T-helper 2 cell treated with Interferon-gamma antibody and Interleukin-4, amounts not matched to agents 5 μg/mL and 100 μg/mL, for 36 hours (primary cell): ENCODE data around the gene BLVRB.
"Not testable (repeated sequence)": the region's sequence is repeated elsewhere in the genome, so short reads cannot be mapped to it uniquely, and the experiment has no call there.

Experiments used
- DNase-seq: peaks from one replicate; pipeline ENCODE4 v3.0.0; 2021; ENCODE audit warnings: low spot score
- H3K27ac Mint-ChIP-seq: one replicate; pipeline ENCODE4 v1.8.0; 2021; ENCODE audit warnings: mild to moderate bottlenecking, mixed read lengths
- H3K27me3 Mint-ChIP-seq: one replicate; pipeline ENCODE4 v1.8.0; 2021; ENCODE audit warnings: low read depth, mixed read lengths
- H3K36me3 Mint-ChIP-seq: one replicate; pipeline ENCODE4 v1.8.0; 2021; ENCODE audit warnings: low read depth, mixed read lengths
- H3K4me1 Mint-ChIP-seq: one replicate; pipeline ENCODE4 v1.8.0; 2021; ENCODE audit warnings: low read depth, mixed read lengths
- H3K4me3 Mint-ChIP-seq: one replicate; pipeline ENCODE4 v1.8.0; 2022; ENCODE audit warnings: mild to moderate bottlenecking, moderate library complexity, mixed read lengths
- H3K9me3 Mint-ChIP-seq: one replicate; pipeline ENCODE4 v1.8.0; 2021; ENCODE audit warnings: mixed read lengths

Gene BLVRB

GRCh38 chr19:40432760-40433159, 32.8 kb downstream of the BLVRB start:
- DNase-seq, H3K27me3 Mint-ChIP-seq, H3K9me3 Mint-ChIP-seq, H3K4me1 Mint-ChIP-seq, H3K27ac Mint-ChIP-seq, H3K36me3 Mint-ChIP-seq: not testable (repeated sequence)
- H3K4me3 Mint-ChIP-seq, result peak overlapping the region; percentile 93

- H3K36me3 Mint-ChIP-seq, result no peaks in the 10 kb centered on the region
- no peak for DNase-seq
- no peak overlapping the region for H3K4me3 Mint-ChIP-seq
- H3K4me1 Mint-ChIP-seq, result peaks cover 6% of the 10 kb centered on the region
- H3K9me3 Mint-ChIP-seq, result no peaks in the 10 kb centered on the region
- no peaks in the 10 kb centered on the region for H3K27me3 Mint-ChIP-seq
- H3K27ac Mint-ChIP-seq, result peak overlapping the region; percentile 62
Observed at GRCh38 chr19:40431698-40432097, 33.8 kb downstream of the BLVRB start.

GRCh38 chr19:40430242-40430641, 35.3 kb downstream of the BLVRB start:
- not testable (repeated sequence) for H3K4me1 Mint-ChIP-seq, H3K4me3 Mint-ChIP-seq, H3K27me3 Mint-ChIP-seq, H3K36me3 Mint-ChIP-seq, H3K27ac Mint-ChIP-seq, H3K9me3 Mint-ChIP-seq, DNase-seq

- H3K4me3 Mint-ChIP-seq, H3K4me1 Mint-ChIP-seq, H3K27me3 Mint-ChIP-seq, DNase-seq, H3K9me3 Mint-ChIP-seq, H3K27ac Mint-ChIP-seq, H3K36me3 Mint-ChIP-seq: not testable (repeated sequence)
Observed at GRCh38 chr19:40428197-40428596, 37.3 kb downstream of the BLVRB start.

- DNase-seq, result peak; percentile 100
- Mint-ChIP-seq H3K4me3 (peak within 1 kb of the TSS; percentile 87), H3K4me1 (peaks cover 16% of the 10 kb centered on the region), H3K9me3 (no peaks in the 10 kb centered on the region), H3K27me3 (no peaks in the 10 kb centered on the region), H3K27ac (peak within 1 kb of the TSS; percentile 89), H3K36me3 (peaks cover 7% of the 10 kb centered on the region)
Observed at GRCh38 chr19:40425450-40426287, 39.9 kb downstream of the BLVRB start, which contains the start of gene SERTAD1. Gene SERTAD1 (minus strand): TSS chr19:40425992. CDS start chr19:40423546, 2,446 bp downstream.

GRCh38 chr19:40424637-40425449, 40.7 kb downstream of the BLVRB start:
- DNase-seq, result no peak
- H3K9me3 Mint-ChIP-seq, result no peaks in the 10 kb centered on the region
- peaks cover 19% of the 10 kb centered on the region for H3K4me1 Mint-ChIP-seq
- H3K36me3 Mint-ChIP-seq, result peaks cover 7% of the 10 kb centered on the region
- no peaks in the 10 kb centered on the region for H3K27me3 Mint-ChIP-seq
- H3K4me3 Mint-ChIP-seq, result peak overlapping the region; percentile 87
- peak overlapping the region; percentile 89 for H3K27ac Mint-ChIP-seq

- Mint-ChIP-seq H3K4me3 (peak overlapping the region; percentile 47), H3K4me1 (peaks cover 22% of the 10 kb centered on the region), H3K9me3 (no peaks in the 10 kb centered on the region), H3K27ac (peak overlapping the region; percentile 68), H3K36me3 (peaks cover 7% of the 10 kb centered on the region), H3K27me3 (no peaks in the 10 kb centered on the region)
- no peak for DNase-seq
Observed at GRCh38 chr19:40423938-40424337, 41.6 kb downstream of the BLVRB start.

- Mint-ChIP-seq H3K9me3 (no peaks in the 10 kb centered on the region), H3K36me3 (peaks cover 7% of the 10 kb centered on the region), H3K4me1 (peaks cover 22% of the 10 kb centered on the region), H3K27me3 (no peaks in the 10 kb centered on the region), H3K27ac (no peak overlapping the region), H3K4me3 (peak overlapping the region; percentile 41)
- no peak for DNase-seq
Observed at GRCh38 chr19:40422748-40423566, 42.6 kb downstream of the BLVRB start.

- no peak for DNase-seq
- H3K4me3 Mint-ChIP-seq, result peak overlapping the region; percentile 86
- H3K4me1 Mint-ChIP-seq, result peaks cover 26% of the 10 kb centered on the region
- peaks cover 7% of the 10 kb centered on the region for H3K36me3 Mint-ChIP-seq
- no peaks in the 10 kb centered on the region for H3K9me3 Mint-ChIP-seq
- H3K27ac Mint-ChIP-seq, result peak overlapping the region; percentile 91
- no peaks in the 10 kb centered on the region for H3K27me3 Mint-ChIP-seq
Observed at GRCh38 chr19:40421993-40422747, 43.4 kb downstream of the BLVRB start.

GRCh38 chr19:40420766-40421765, 44.5 kb downstream of the BLVRB start:
- H3K36me3 Mint-ChIP-seq, result peaks cover 7% of the 10 kb centered on the region
- peak; percentile 74 for DNase-seq
- no peaks in the 10 kb centered on the region for H3K9me3 Mint-ChIP-seq
- H3K4me3 Mint-ChIP-seq, result peak overlapping the region; percentile 86
- H3K27me3 Mint-ChIP-seq, result no peaks in the 10 kb centered on the region
- peak overlapping the region; percentile 91 for H3K27ac Mint-ChIP-seq
- H3K4me1 Mint-ChIP-seq, result peaks cover 29% of the 10 kb centered on the region

- Mint-ChIP-seq H3K9me3 (no peaks in the 10 kb centered on the region), H3K27me3 (no peaks in the 10 kb centered on the region), H3K4me3 (peak overlapping the region; percentile 86), H3K36me3 (peaks cover 7% of the 10 kb centered on the region), H3K27ac (peak overlapping the region; percentile 91), H3K4me1 (peaks cover 32% of the 10 kb centered on the region)
- no peak for DNase-seq
Observed at GRCh38 chr19:40420451-40420765, 45.1 kb downstream of the BLVRB start.

- H3K4me1 Mint-ChIP-seq, result peaks cover 32% of the 10 kb centered on the region
- peak overlapping the region; percentile 75 for H3K27ac Mint-ChIP-seq
- peaks cover 7% of the 10 kb centered on the region for H3K36me3 Mint-ChIP-seq
- H3K4me3 Mint-ChIP-seq, result peak overlapping the region; percentile 78
- H3K9me3 Mint-ChIP-seq, result no peaks in the 10 kb centered on the region
- no peak for DNase-seq
- no peaks in the 10 kb centered on the region for H3K27me3 Mint-ChIP-seq
Observed at GRCh38 chr19:40419780-40420179, 45.8 kb downstream of the BLVRB start.
